OCI-LY7 (cell line): ENCODE results near the gene ST6GALNAC2.

Source experiments
- EZH2phosphoT487 ChIP-seq: fragments of 200-600 bp; sonication (generic); IDR thresholded peaks from 2 replicates; pipeline ENCODE4 v1.6.1; 2018; ENCODE audit warnings: low read depth, borderline replicate concordance, mild to moderate bottlenecking, mixed run types, antibody characterized with exemption, low read length, moderate library complexity, mixed read lengths
- TF ChIP-seq, protein P1 (sequence below): fragments of 200-600 bp; sonication (generic); conservative IDR thresholded peaks from 2 replicates; pipeline ENCODE4 v1.5.1; 2014; ENCODE audit warnings: mild to moderate bottlenecking, antibody characterized with exemption, low read length, moderate library complexity, mixed read lengths

GRCh38 chr17:76570877-76571471 is 14.7 kb downstream of the ST6GALNAC2 start:
- TF ChIP-seq, protein P1, sequence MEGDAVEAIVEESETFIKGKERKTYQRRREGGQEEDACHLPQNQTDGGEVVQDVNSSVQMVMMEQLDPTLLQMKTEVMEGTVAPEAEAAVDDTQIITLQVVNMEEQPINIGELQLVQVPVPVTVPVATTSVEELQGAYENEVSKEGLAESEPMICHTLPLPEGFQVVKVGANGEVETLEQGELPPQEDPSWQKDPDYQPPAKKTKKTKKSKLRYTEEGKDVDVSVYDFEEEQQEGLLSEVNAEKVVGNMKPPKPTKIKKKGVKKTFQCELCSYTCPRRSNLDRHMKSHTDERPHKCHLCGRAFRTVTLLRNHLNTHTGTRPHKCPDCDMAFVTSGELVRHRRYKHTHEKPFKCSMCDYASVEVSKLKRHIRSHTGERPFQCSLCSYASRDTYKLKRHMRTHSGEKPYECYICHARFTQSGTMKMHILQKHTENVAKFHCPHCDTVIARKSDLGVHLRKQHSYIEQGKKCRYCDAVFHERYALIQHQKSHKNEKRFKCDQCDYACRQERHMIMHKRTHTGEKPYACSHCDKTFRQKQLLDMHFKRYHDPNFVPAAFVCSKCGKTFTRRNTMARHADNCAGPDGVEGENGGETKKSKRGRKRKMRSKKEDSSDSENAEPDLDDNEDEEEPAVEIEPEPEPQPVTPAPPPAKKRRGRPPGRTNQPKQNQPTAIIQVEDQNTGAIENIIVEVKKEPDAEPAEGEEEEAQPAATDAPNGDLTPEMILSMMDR: no peak
- TF ChIP-seq EZH2phosphoT487: no peak
